ENCODE measurements around the gene PLPPR1.

- no peak for TF ChIP-seq POLR2AphosphoS5 (IDR thresholded peaks at IDR 0.05; ENCODE audit: low read depth, low read length)
- TF ChIP-seq POLR2A (IDR thresholded peaks at IDR 0.05; ENCODE audit: low read depth, low read length), result no peak
- no peak for TF ChIP-seq TAF1 (IDR thresholded peaks at IDR 0.05; ENCODE audit: borderline replicate concordance, low read depth, low read length)
Measured at GRCh38 chr9:101173907-101174306, 145.4 kb downstream of the PLPPR1 start.
